Cardiac muscle cell (in vitro differentiated cells and primary cell): ENCODE measurements around the gene ALK. TPM values are rescaled to one million over a fixed set of nuclear protein-coding genes. Genes with fewer than 3 reads are reported as not detected.

ENCODE experiments used
- DNase-seq, 2 donors: peaks; one replicate each; pipeline versions ENCODE4 v3.0.0 to v3.0.0-alpha.2; 2010 to 2017; ENCODE audit warnings: low read depth in 1 of 2, low spot score in 1 of 2
- H3K27ac ChIP-seq: fragments of 200-600 bp; sonication (generic); 2 replicates; pipeline ENCODE4 v1.5.1; 2016
- H3K27me3 ChIP-seq: fragments of 200-600 bp; sonication (generic); 2 replicates; pipeline ENCODE4 v1.6.0; 2016; ENCODE audit warnings: control low read depth
- H3K36me3 ChIP-seq: fragments of 200-600 bp; sonication (generic); 2 replicates; pipeline ENCODE4 v1.5.1; 2016; ENCODE audit warnings: control low read depth
- H3K4me1 ChIP-seq: fragments of 200-600 bp; sonication (generic); 2 replicates; pipeline ENCODE4 v1.8.1; 2017; ENCODE audit warnings: low read depth, mild to moderate bottlenecking, mixed run types
- H3K4me3 ChIP-seq: fragments of 200-600 bp; sonication (generic); 2 replicates; pipeline ENCODE4 v1.5.1; 2016; ENCODE audit warnings: mild to moderate bottlenecking
- H3K9me3 ChIP-seq: fragments of 200-600 bp; sonication (generic); 2 replicates; pipeline ENCODE4 v1.5.1; 2017; ENCODE audit warnings: low read depth, mild to moderate bottlenecking, control low read depth
- CTCF ChIP-seq: IDR thresholded peaks from 2 replicates; pipeline ENCODE4 v1.5.1; 2012; ENCODE audit warnings: low read depth, mild to moderate bottlenecking, low read length
- polyA plus RNA-seq: library from polyadenylated mRNA; unstranded; fragments of >200 nt; fragmentation: Nextera tagmentation; extraction: Ambion mirVana; gene quantifications from 2 replicates; pipeline ENCODE4 v1.2.1, GENCODE V29; 2016
- total RNA-seq: library from RNA; depleted of rRNA; stranded (reverse); fragments of >200 nt; gene quantifications from 2 replicates; pipeline ENCODE4 v1.2.3, GENCODE V29; 2016

Gene ALK
- total and polyA plus RNA-seq, 2 experiments from 2014 or later, result 1.8 to 4.3 TPM

- Histone ChIP-seq H3K4me1 (no peaks in the 10 kb centered on the region), H3K4me3 (no peak overlapping the region), H3K9me3 (no peaks in the 10 kb centered on the region), H3K36me3 (no peaks in the 10 kb centered on the region), H3K27ac (no peak overlapping the region), H3K27me3 (peaks cover 6% of the 10 kb centered on the region)
- DNase-seq, result peak; percentile 47 to 84
- TF ChIP-seq CTCF, result no peak
Observed at GRCh38 chr2:29293830-29294438, 627.5 kb downstream of the ALK start.

- TF ChIP-seq CTCF, result no peak
- Histone ChIP-seq H3K27ac (no peak overlapping the region), H3K36me3 (no peaks in the 10 kb centered on the region), H3K4me1 (no peaks in the 10 kb centered on the region), H3K27me3 (no peaks in the 10 kb centered on the region), H3K9me3 (no peaks in the 10 kb centered on the region), H3K4me3 (no peak overlapping the region)
- no peak for DNase-seq
Observed at GRCh38 chr2:29290293-29291047, 630.9 kb downstream of the ALK start.

- H3K27ac ChIP-seq, result no peak overlapping the region
- no peaks in the 10 kb centered on the region for H3K4me1 ChIP-seq
- H3K36me3 ChIP-seq, result no peaks in the 10 kb centered on the region
- DNase-seq, result no peak
- TF ChIP-seq CTCF, result no peak
- H3K4me3 ChIP-seq, result no peak overlapping the region
- H3K9me3 ChIP-seq, result no peaks in the 10 kb centered on the region
- H3K27me3 ChIP-seq, result no peaks in the 10 kb centered on the region
Observed at GRCh38 chr2:29284671-29285070, 636.7 kb downstream of the ALK start.

GRCh38 chr2:29281916-29282247 is 639.5 kb downstream of the ALK start:
- H3K27me3 ChIP-seq, result no peaks in the 10 kb centered on the region
- no peak for TF ChIP-seq CTCF
- DNase-seq, result no peak
- no peaks in the 10 kb centered on the region for H3K9me3 ChIP-seq
- no peaks in the 10 kb centered on the region for H3K4me1 ChIP-seq
- H3K27ac ChIP-seq, result no peak overlapping the region
- no peak overlapping the region for H3K4me3 ChIP-seq
- no peaks in the 10 kb centered on the region for H3K36me3 ChIP-seq

GRCh38 chr2:29281086-29281915 is 640.1 kb downstream of the ALK start:
- DNase-seq, result peak in 1 of 2 donors; percentile 71
- Histone ChIP-seq H3K9me3 (no peaks in the 10 kb centered on the region), H3K27me3 (no peaks in the 10 kb centered on the region), H3K4me1 (no peaks in the 10 kb centered on the region), H3K27ac (no peak overlapping the region), H3K4me3 (no peak overlapping the region), H3K36me3 (no peaks in the 10 kb centered on the region)
- TF ChIP-seq CTCF, result no peak
